ENCODE results near the gene ETV4. TPM values are rescaled to one million over a fixed set of nuclear protein-coding genes. Genes with fewer than 3 reads are reported as not detected.

Gene ETV4
- total RNA-seq, 3 donors from 2014 or later = 2.0 to 2.9 TPM; not detected in 1

DNA sequence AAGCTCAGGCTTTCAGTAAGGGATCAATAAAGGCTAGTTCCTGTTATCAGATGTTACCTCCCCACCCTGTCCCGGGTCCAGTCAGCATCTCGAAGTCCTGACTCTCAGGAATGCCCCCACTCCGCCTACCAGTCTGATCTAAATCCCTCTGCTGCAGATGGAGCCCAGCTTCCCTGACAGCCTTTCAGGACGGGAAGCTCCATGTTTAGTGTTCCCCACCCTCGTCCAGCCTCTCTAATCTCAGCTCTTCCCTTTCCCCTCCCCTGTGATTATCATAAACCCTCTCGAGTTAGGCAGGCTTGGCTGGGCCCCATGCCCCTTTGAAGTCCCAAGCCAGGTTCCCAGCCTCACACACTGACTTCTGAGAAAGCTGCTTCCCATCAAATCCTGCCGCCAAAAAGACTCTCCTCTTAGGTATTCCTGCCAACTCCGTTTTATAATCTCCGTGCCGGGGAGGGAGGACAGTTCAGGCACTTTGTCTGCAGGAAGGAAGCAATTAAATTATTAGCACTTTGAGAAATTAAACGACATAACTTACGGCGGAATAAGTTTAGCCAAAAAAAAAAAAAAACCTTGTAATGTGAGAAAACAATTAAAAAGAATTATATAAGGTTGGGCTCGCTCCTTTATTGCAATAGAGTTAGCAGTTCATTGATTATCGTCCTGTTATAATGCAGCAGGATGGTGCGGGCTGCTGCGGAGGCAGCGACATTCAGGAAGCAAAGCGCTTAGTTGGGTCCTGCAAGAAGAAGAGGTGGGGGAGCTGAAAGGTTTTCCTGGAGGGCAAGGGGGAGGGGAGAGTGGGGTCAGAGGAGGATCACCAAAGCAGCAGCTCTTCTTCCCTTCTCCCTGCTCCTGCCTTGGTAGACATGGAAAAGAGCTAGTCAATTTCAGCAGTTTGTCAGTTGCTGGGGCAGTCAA is 16.8 kb upstream of the ETV4 start:
- no peak for DNase-seq (ENCODE audit: low spot score in 2 of 2)
- H3K36me3 ChIP-seq = no peaks in the 10 kb centered on the region
- H3K27ac ChIP-seq = peak overlapping the region in 1 of 2 donors; percentile 19
- intact Hi-C loops (cut with DNase I; ENCODE audit: low total_unique reads) = loop anchor here (10.0 kb wide), 1 partner anchor 192 kb away; the partner anchor contains the start of gene SOST
- TF ChIP-seq POLR2AphosphoS5 (IDR thresholded peaks at IDR 0.05) = no peak
- no peak for TF ChIP-seq CTCF (IDR thresholded peaks at IDR 0.05)
- no peak for TF ChIP-seq POLR2A (IDR thresholded peaks at IDR 0.05)
- H3K4me1 ChIP-seq = no peaks in the 10 kb centered on the region
- H3K27me3 ChIP-seq = no peaks in the 10 kb centered on the region
- H3K4me3 ChIP-seq = no peak overlapping the region
- H3K9me3 ChIP-seq = no peaks in the 10 kb centered on the region

DNA sequence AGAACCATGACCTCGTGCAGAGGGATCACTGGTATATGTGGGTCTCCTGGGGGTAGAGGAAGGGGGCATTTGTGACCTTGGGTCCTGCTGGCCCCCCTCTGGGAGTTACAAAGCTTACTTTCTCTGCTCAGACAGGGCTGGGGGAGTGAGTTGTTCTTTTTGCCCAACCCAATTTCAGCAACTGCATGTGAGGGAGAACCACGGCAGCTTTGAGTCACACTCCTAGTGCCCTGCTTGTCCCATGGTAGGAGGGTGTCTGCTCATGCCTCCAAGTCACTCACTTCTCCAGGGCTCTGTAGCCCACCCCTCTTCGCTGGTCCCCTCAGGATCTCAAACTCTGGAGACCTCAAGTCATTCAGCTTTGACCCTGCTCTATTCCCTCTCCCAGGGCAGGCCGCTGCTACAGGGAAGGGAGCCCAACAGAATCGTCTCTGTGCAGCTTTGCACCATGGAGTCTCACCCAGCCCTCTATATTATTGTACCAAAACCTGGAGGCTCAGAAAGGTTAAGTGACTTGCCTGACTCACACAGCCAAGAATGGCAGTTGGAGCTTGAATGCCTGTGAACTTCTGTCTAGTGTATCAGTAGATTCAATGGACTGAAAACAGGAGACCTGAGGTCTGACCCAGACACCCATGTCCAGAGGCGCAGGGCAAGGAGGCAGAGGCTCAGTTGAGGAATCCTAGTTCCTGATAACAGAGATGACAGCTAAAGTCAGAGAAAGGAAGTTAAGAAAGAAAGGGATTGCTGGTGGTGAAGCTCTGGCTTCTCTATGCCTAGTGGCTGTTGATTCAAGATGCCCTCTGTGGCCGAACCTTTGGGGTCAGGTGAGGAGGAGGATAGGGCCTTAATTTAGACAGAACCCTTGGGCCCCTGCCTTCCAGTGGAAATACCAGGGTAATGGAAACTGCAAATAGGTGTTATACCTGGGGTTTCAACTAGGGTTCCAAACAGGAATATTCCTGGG is 14.6 kb upstream of the ETV4 start:
- TF ChIP-seq POLR2A (IDR thresholded peaks at IDR 0.05) (no peak), POLR2AphosphoS5 (IDR thresholded peaks at IDR 0.05) (no peak), CTCF (IDR thresholded peaks at IDR 0.05) (no peak)
- H3K36me3 ChIP-seq = no peaks in the 10 kb centered on the region
- H3K4me3 ChIP-seq = no peak overlapping the region
- H3K9me3 ChIP-seq = no peaks in the 10 kb centered on the region
- intact Hi-C loops (cut with DNase I; ENCODE audit: low total_unique reads) = loop anchor here (10.0 kb wide), 1 partner anchor 194 kb away; the partner anchor contains the start of gene SOST
- H3K4me1 ChIP-seq = no peaks in the 10 kb centered on the region
- no peak for DNase-seq (ENCODE audit: low spot score in 2 of 2)
- peak overlapping the region in 1 of 2 donors; percentile 7 for H3K27ac ChIP-seq
- no peaks in the 10 kb centered on the region for H3K27me3 ChIP-seq

- TF ChIP-seq POLR2AphosphoS5 (IDR thresholded peaks at IDR 0.05) (no peak), CTCF (IDR thresholded peaks at IDR 0.05) (no peak)
- H3K27me3 ChIP-seq = no peaks in the 10 kb centered on the region
- H3K36me3 ChIP-seq = no peaks in the 10 kb centered on the region
- H3K9me3 ChIP-seq = no peaks in the 10 kb centered on the region
- no peak overlapping the region for H3K27ac ChIP-seq
- intact Hi-C loops (cut with DNase I; ENCODE audit: low total_unique reads) = no loop called here
- DNase-seq (ENCODE audit: low spot score in 2 of 2) = no peak
- no peak overlapping the region for H3K4me3 ChIP-seq
- no peaks in the 10 kb centered on the region for H3K4me1 ChIP-seq
These were observed 13.1 kb upstream of the ETV4 start for GRCh38 chr17:43559161-43559816.

DNA sequence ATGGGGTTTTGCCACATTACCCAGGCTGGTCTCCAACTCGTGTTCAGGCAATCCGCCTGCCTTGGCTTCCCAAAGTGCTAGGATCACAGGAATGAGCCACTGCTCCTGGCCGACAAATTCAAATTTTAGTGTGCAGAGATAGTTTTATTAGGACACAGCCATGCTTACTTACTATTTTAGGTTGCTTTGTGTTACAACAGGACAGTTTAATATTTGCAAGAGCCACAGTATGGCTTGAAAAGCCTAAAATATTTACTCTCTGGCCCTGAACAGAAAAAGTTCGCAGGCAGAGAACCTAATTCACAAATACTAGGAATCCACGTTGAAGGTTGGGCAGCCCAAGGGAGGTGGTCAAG is 12.6 kb upstream of the ETV4 start:
- intact Hi-C loops (cut with DNase I; ENCODE audit: low total_unique reads) = no loop called here
- Histone ChIP-seq H3K27me3 (no peaks in the 10 kb centered on the region), H3K4me3 (no peak overlapping the region), H3K36me3 (no peaks in the 10 kb centered on the region), H3K4me1 (no peaks in the 10 kb centered on the region), H3K9me3 (no peaks in the 10 kb centered on the region), H3K27ac (no peak overlapping the region)
- TF ChIP-seq POLR2A (IDR thresholded peaks at IDR 0.05) (no peak), CTCF (IDR thresholded peaks at IDR 0.05) (no peak), POLR2AphosphoS5 (IDR thresholded peaks at IDR 0.05) (no peak)
- no peak for DNase-seq (ENCODE audit: low spot score in 2 of 2)

Measured in breast epithelium (tissue), 4 donors.